SW480 (cell line): ENCODE results near the gene C20orf96.
"Not testable (repeated sequence)": the region's sequence is repeated elsewhere in the genome, so short reads cannot be mapped to it uniquely, and the experiment has no call there.

Experiments used
- DNase-seq: peaks from one replicate; pipeline ENCODE4 v3.0.0-alpha.2; 2016; ENCODE audit warnings: low spot score

C20orf96 gene

GRCh38 chr20:278607-279571 is 11.7 kb downstream of the C20orf96 start:
- no peak for DNase-seq

- DNase-seq = no peak
These were observed 12.4 kb downstream of the C20orf96 start for GRCh38 chr20:278181-278580.

- no peak for DNase-seq
These were observed 13.1 kb downstream of the C20orf96 start for GRCh38 chr20:277496-277781.

GRCh38 chr20:276620-277495 is 13.7 kb downstream of the C20orf96 start:
- DNase-seq = no peak

GRCh38 chr20:275791-276190 is 14.8 kb downstream of the C20orf96 start:
- DNase-seq = no peak

GRCh38 chr20:273884-274283 is 16.7 kb downstream of the C20orf96 start:
- DNase-seq = no peak

- DNase-seq = no peak
These were observed 17.8 kb downstream of the C20orf96 start for GRCh38 chr20:272718-273117.

- DNase-seq = no peak
These were observed 19.0 kb downstream of the C20orf96 start for GRCh38 chr20:271528-271927.

- DNase-seq = no peak
These were observed 19.5 kb downstream of the C20orf96 start for GRCh38 chr20:271069-271468.

- no peak for DNase-seq
These were observed 20.0 kb downstream of the C20orf96 start for GRCh38 chr20:270517-270916.

GRCh38 chr20:266596-267562 is 23.7 kb downstream of the C20orf96 start:
- DNase-seq = peak; percentile 88

GRCh38 chr20:263701-264100 is 26.8 kb downstream of the C20orf96 start:
- no peak for DNase-seq

- DNase-seq = no peak
These were observed 30.6 kb downstream of the C20orf96 start for GRCh38 chr20:259981-260380.

- peak; percentile 54 for DNase-seq
These were observed 31.6 kb downstream of the C20orf96 start for GRCh38 chr20:258963-259362.

GRCh38 chr20:258269-258858 is 32.2 kb downstream of the C20orf96 start:
- no peak for DNase-seq

GRCh38 chr20:257419-257818 is 33.1 kb downstream of the C20orf96 start, which contains the start of gene DEFB132:
Gene DEFB132 (plus strand): TSS chr20:257724. CDS start chr20:257779, 55 bp downstream.
- DNase-seq = no peak

- DNase-seq = not testable (repeated sequence)
These were observed 37.1 kb downstream of the C20orf96 start for GRCh38 chr20:253447-253846.

- no peak for DNase-seq
These were observed 37.7 kb downstream of the C20orf96 start for GRCh38 chr20:252801-253200.

GRCh38 chr20:251354-251753 is 39.2 kb downstream of the C20orf96 start:
- DNase-seq = no peak

- DNase-seq = no peak
These were observed 47.6 kb downstream of the C20orf96 start for GRCh38 chr20:242905-243304.

GRCh38 chr20:237929-238328 is 52.6 kb downstream of the C20orf96 start:
- no peak for DNase-seq
